OCI-LY3 (cell line): ENCODE results near the gene KCNMA1.

ENCODE experiments used
- CTCF ChIP-seq: fragments of 200-600, 300-600 bp; sonication (generic); IDR thresholded peaks from 2 replicates; pipeline ENCODE4 v1.5.1; 2014; ENCODE audit warnings: antibody characterized with exemption, low read length, low read depth
- EZH2phosphoT487 ChIP-seq: fragments of 200-600 bp; shearing (Covaris generic); IDR thresholded peaks from 2 replicates; pipeline ENCODE4 v1.6.1; 2018; ENCODE audit warnings: antibody characterized with exemption, mixed run types, low read depth

GRCh38 chr10:77080361-77081027 is 557.1 kb downstream of the KCNMA1 start:
- TF ChIP-seq CTCF (no peak), EZH2phosphoT487 (no peak)
